ENCODE data around the gene OR5AC2.

GRCh38 chr3:98070840-98071239 lies 16.1 kb upstream of the OR5AC2 start:
- TF ChIP-seq MYC (IDR thresholded peaks at IDR 0.05; ENCODE audit: low read depth, low read length) (no peak), CTCF (IDR thresholded peaks at IDR 0.05; ENCODE audit: low read depth, low read length) (no peak), POLR2A (IDR thresholded peaks at IDR 0.05; ENCODE audit: extremely low read depth, insufficient read length) (no peak)
